ENCODE results near the gene GABRB2. TPM values are rescaled to one million over a fixed set of nuclear protein-coding genes. Genes with fewer than 3 reads are reported as not detected.

Gene GABRB2
- total and polyA plus RNA-seq, 2 of the 13 experiments (the other 11 are each of a cell fraction or from before 2014, with no cell fraction given), result 0.01 TPM; not detected in 1

DNA sequence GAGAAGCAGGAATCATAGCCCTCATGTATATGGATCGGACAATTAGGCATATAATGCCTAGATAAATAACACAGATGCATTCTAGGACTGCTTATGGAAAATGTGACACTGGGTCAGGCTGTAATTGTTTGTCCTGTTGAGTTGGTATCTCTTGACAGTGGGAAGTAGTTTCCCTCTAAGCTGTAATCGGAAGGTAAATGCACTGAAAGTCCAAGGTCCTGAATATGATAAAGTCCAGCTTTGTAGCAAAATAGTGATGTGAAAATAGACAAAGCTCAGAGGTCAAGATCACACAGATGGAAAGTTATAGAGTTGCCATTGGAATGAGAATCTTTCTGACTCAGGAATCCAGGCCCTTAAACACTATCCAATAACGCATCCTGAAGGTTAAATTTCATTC lies 214.2 kb downstream of the GABRB2 start (continued):
- TF ChIP-seq, protein P1, sequence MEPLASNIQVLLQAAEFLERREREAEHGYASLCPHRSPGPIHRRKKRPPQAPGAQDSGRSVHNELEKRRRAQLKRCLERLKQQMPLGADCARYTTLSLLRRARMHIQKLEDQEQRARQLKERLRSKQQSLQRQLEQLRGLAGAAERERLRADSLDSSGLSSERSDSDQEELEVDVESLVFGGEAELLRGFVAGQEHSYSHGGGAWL (CRISPR knock-in tag; IDR thresholded peaks at IDR 0.05), result no peak
- TF ChIP-seq REXO4 (CRISPR knock-in tag; IDR thresholded peaks at IDR 0.05; ENCODE audit: borderline replicate concordance), result no peak
- peak; percentile 53; the same call in 1 of the 2 replicates for TF ChIP-seq SOX5 (CRISPR knock-in tag; IDR thresholded peaks at IDR 0.05; ENCODE audit: borderline replicate concordance)
- TF ChIP-seq, protein P2, sequence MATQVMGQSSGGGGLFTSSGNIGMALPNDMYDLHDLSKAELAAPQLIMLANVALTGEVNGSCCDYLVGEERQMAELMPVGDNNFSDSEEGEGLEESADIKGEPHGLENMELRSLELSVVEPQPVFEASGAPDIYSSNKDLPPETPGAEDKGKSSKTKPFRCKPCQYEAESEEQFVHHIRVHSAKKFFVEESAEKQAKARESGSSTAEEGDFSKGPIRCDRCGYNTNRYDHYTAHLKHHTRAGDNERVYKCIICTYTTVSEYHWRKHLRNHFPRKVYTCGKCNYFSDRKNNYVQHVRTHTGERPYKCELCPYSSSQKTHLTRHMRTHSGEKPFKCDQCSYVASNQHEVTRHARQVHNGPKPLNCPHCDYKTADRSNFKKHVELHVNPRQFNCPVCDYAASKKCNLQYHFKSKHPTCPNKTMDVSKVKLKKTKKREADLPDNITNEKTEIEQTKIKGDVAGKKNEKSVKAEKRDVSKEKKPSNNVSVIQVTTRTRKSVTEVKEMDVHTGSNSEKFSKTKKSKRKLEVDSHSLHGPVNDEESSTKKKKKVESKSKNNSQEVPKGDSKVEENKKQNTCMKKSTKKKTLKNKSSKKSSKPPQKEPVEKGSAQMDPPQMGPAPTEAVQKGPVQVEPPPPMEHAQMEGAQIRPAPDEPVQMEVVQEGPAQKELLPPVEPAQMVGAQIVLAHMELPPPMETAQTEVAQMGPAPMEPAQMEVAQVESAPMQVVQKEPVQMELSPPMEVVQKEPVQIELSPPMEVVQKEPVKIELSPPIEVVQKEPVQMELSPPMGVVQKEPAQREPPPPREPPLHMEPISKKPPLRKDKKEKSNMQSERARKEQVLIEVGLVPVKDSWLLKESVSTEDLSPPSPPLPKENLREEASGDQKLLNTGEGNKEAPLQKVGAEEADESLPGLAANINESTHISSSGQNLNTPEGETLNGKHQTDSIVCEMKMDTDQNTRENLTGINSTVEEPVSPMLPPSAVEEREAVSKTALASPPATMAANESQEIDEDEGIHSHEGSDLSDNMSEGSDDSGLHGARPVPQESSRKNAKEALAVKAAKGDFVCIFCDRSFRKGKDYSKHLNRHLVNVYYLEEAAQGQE (IDR thresholded peaks at IDR 0.05; ENCODE audit: borderline replicate concordance in 1 of 2, low read depth in 1 of 2, low read length in 2 of 2), result no peak
- TF ChIP-seq KMT2B (CRISPR knock-in tag; IDR thresholded peaks at IDR 0.05), result no peak
- no peak for TF ChIP-seq HHEX (CRISPR knock-in tag; IDR thresholded peaks at IDR 0.05)
- no peak for TF ChIP-seq HNRNPH1 (optimal IDR thresholded peaks at IDR 0.05; ENCODE audit: low read depth, low read length)
- no peak for TF ChIP-seq GATAD1 (CRISPR knock-in tag; IDR thresholded peaks at IDR 0.05)
- TF ChIP-seq TBL1XR1 (IDR thresholded peaks at IDR 0.05; ENCODE audit: borderline replicate concordance, low read length, partially characterized antibody), result no peak
- TF ChIP-seq ZNF343 (CRISPR knock-in tag; IDR thresholded peaks at IDR 0.05), result no peak
- TF ChIP-seq ZNF607 (CRISPR knock-in tag; IDR thresholded peaks at IDR 0.05; ENCODE audit: borderline replicate concordance), result no peak
- TF ChIP-seq STAT5B (CRISPR knock-in tag; IDR thresholded peaks at IDR 0.05), result no peak
- no peak for TF ChIP-seq ZNF878 (CRISPR knock-in tag; IDR thresholded peaks at IDR 0.05)
- TF ChIP-seq, protein P3, sequence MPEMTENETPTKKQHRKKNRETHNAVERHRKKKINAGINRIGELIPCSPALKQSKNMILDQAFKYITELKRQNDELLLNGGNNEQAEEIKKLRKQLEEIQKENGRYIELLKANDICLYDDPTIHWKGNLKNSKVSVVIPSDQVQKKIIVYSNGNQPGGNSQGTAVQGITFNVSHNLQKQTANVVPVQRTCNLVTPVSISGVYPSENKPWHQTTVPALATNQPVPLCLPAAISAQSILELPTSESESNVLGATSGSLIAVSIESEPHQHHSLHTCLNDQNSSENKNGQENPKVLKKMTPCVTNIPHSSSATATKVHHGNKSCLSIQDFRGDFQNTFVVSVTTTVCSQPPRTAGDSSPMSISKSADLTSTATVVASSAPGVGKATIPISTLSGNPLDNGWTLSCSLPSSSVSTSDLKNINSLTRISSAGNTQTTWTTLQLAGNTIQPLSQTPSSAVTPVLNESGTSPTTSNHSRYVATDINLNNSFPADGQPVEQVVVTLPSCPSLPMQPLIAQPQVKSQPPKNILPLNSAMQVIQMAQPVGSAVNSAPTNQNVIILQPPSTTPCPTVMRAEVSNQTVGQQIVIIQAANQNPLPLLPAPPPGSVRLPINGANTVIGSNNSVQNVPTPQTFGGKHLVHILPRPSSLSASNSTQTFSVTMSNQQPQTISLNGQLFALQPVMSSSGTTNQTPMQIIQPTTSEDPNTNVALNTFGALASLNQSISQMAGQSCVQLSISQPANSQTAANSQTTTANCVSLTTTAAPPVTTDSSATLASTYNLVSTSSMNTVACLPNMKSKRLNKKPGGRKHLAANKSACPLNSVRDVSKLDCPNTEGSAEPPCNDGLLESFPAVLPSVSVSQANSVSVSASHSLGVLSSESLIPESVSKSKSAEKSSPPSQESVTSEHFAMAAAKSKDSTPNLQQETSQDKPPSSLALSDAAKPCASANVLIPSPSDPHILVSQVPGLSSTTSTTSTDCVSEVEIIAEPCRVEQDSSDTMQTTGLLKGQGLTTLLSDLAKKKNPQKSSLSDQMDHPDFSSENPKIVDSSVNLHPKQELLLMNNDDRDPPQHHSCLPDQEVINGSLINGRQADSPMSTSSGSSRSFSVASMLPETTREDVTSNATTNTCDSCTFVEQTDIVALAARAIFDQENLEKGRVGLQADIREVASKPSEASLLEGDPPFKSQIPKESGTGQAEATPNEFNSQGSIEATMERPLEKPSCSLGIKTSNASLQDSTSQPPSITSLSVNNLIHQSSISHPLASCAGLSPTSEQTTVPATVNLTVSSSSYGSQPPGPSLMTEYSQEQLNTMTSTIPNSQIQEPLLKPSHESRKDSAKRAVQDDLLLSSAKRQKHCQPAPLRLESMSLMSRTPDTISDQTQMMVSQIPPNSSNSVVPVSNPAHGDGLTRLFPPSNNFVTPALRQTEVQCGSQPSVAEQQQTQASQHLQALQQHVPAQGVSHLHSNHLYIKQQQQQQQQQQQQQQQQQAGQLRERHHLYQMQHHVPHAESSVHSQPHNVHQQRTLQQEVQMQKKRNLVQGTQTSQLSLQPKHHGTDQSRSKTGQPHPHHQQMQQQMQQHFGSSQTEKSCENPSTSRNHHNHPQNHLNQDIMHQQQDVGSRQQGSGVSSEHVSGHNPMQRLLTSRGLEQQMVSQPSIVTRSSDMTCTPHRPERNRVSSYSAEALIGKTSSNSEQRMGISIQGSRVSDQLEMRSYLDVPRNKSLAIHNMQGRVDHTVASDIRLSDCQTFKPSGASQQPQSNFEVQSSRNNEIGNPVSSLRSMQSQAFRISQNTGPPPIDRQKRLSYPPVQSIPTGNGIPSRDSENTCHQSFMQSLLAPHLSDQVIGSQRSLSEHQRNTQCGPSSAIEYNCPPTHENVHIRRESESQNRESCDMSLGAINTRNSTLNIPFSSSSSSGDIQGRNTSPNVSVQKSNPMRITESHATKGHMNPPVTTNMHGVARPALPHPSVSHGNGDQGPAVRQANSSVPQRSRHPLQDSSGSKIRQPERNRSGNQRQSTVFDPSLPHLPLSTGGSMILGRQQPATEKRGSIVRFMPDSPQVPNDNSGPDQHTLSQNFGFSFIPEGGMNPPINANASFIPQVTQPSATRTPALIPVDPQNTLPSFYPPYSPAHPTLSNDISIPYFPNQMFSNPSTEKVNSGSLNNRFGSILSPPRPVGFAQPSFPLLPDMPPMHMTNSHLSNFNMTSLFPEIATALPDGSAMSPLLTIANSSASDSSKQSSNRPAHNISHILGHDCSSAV (CRISPR knock-in tag; IDR thresholded peaks at IDR 0.05; ENCODE audit: borderline replicate concordance), result no peak
- no peak for TF ChIP-seq ZNF20 (CRISPR knock-in tag; IDR thresholded peaks at IDR 0.05)
